Medulla oblongata (tissue), 1 donor: ENCODE measurements around the gene FAM210A.
"Not testable (repeated sequence)": the region's sequence is repeated elsewhere in the genome, so short reads cannot be mapped to it uniquely, and the experiment has no call there.

Source experiments
- DNase-seq: peaks from one replicate; pipeline ENCODE4 v3.0.0-alpha.2; 2015; ENCODE audit errors: extremely low spot score

FAM210A gene

DNA sequence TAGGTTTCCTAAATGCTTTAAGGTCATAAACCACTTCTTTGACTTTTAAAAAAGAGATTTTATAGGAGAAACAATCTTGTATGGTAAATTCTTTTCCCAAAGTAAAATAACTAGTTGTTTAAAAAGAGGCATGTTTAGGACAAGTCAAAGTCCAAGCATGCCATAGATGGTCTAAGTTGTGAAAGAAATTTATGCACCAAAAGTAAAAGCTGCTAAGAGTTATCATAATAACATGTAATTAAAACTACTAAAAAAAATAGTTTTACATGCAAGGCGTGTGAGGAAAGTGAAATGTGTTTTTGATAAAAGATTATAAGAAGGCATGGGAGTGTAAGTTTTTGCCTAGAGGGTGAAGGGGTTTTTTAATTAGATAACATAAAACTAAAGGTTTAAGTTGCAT is 22.5 kb downstream of the FAM210A start:
- DNase-seq: no peak

DNA sequence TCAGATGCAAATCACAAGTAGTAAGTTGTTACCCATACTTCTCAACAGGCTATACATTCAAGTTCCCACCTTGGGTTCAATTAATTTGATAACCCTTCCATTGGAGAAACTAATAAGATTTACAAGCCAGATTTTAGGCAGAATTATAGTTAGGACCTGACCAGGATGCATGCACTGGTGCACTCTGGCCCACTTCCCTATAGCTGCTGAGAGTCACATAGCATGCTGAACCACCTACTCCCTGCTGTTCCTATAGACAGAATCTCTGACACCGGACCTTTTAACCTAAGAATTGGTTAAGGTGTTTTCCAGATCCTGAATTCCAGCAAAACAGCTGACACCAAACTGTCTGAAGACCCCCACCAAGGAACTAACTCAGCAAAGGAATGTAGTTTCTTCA is 26.2 kb downstream of the FAM210A start:
- DNase-seq: no peak

DNA sequence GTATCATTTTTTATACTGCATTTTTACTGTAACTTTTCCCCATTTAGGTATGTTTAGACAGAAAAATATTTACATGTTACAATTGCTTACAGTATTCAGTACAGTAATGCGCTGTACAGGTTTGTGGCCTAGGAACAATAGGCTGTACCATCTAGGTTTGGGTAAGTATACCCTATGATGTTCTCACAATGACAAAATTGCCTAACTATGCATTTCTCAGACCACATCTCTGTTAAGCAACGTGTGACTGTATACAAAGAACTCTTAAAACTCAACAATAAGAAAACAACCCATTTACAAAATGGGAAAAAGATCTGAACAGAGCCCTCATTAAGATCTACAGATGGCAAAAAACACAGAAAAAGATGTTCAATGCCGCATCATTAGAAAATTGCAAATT is 29.4 kb downstream of the FAM210A start:
- no peak for DNase-seq

DNA sequence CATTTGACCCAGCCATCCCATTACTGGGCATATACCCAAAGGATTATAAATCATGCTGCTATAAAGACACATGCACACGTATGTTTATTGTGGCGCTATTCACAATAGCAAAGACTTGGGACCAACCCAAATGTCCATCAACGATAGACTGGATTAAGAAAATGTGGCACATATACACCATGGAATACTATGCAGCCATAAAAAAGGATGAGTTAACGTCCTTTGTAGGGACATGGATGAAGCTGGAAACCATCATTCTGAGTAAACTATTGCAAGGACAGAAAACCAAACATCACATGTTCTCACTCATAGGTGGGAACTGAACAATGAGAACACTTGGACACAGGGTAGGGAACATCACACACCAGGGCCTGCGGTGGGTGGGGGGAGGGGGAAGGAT is 31.0 kb downstream of the FAM210A start:
- DNase-seq: not testable (repeated sequence)

DNA sequence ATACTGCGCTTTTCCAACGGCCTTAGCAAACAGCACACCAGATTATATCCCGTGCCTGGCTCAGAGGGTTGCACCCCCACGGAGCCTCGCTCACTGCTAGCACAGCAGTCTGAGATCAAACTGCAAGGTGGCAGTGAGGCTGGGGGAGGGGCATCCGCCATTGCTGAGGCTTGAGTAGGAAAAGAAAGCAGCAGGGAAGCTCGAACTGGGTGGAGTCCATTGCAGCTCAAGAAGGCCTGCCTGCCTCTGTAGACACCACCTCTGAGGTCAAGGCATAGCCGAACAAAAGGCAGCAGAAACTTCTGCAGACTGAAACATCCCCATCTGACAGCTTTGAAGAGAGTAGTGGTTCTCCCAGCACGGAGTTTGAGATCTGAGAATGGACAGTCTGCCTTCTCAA is 36.3 kb downstream of the FAM210A start:
- DNase-seq: not testable (repeated sequence)

DNA sequence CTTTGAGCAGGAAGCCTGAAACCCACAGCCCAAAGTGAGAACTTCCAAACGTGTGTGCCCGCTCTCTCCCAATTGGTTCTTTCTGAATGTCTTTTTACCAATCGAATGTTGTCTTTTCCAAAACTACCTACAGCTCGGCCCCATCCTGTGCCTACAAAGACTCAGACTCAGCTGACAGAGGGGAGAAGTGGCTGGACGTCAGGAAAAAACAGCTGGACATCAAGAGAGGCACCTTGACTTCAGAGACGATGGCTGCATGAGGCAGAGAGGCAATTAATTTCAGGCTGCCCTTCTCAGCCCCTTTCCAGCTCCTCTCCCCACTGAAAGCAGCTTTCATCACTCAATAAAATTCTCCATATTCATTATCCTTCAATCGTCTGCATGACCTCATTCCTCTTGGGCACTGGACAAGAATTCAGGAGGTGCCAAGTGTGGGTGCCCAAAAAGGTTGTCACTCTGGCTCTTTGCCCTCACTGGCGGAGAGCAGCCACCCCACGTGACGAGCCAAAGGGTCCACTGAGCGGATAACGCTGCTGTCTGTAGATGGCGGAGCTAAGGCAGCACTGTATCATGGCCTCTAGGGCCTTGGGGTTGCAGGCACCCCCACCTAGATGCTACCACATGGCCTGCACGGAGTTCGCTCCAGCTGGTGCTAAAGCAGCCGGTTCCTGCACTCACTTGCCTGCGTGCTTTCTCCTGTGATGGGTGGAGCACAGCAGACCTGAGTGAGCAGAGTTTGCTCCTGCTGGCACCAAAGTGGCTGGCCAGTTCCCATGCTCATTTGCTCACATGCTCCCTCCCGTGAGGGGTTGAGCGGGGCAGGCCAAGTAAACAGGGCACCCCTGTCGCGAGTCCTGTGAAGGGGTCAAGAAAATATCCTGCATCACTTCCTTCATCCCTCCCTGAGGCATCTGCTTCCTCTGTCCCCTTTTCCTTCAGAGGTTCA is 37.9 kb downstream of the FAM210A start:
- DNase-seq: no peak

DNA sequence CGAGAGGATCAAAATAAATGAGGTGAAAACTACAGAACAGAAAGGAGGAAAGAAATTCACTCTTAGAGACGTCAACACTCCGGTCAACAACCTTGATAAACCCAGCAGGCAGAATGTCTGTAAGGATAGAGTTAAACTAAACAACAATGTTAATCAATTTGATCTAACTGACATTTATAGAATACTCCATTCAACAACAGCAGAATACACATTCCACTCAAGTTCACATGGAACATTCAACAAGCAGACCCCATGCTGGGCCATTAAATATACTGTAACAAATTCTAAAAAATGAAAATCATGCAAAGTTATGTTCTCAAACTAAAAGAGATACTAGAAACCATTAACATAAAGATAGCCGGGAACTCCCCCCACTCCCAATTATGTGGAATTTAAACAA is 41.8 kb downstream of the FAM210A start:
- DNase-seq: no peak

DNA sequence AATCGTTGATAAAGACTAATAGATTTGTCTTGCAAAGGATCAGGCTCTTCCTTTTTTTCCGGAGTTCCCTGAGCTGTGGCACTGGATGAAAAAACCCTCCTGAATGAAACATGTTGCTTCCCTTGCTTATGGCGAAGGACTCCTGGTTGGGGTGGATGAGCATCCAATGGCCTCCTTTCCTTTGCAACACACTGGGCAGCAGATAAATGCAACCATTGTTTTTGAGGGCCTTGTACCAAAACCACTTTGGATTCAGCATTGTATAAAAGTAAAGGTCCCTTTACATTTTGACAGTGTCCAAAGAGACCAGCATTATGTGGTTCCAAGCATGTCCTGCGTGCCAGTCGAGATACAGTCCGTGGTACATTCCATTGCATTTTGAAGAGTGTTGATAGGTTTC is 44.7 kb downstream of the FAM210A start:
- peak; percentile 44 for DNase-seq

DNA sequence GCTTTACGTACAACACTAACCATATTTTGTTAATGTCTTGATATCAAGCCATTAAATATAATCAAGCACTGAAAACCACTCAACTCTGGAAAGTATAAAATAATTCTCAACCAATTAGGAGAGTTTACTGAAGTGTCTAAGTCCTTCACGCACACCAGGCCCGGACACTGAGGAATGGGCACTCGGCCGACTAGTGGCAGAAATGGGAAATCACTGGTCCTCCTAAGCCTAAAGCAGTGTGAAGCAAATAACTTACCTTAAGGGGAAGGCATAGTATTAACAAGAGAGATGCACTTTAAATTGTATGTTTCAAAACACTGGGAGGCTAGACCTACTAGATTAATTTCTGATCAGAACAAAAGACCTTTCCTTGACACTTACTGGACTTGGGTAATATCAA is 45.7 kb downstream of the FAM210A start:
- DNase-seq: peak; percentile 65

DNA sequence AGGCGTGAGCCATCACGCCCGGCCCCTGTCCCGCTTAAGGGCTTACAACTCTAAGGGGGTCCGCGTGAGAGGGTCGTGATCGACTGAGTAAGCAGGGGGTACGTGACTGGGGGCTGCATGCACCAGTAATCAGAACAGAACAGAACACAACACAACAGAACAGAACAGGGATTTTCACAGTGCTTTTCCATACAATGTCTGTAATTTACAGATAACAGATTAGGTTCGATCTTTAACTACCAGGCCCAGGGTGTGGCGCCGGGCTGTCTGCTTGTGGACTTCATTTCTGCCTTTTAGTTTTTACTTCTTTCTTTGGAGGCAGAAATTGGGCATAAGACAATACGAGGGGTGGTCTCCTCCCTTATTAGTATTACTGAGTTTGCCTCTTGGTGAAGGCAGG is 49.0 kb downstream of the FAM210A start:
- DNase-seq: not testable (repeated sequence)

DNA sequence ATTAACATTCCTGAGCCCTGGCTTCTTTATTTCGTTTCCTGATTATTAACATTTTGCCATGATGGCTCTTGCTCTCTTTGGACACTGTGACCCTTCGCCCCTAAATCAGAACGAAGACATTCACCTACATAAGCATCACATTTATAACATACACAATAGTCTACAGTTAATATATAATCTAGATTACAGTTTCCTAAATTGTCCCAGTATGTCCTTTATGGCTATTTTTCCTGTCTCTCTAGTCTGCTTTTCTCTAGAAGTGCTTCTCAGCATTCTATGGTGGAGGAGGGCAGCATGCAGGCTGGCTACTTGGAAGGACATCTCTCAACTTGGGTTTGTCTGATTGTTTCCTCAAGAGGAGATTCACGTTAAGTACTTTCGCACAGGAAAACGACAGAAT is 49.9 kb downstream of the FAM210A start:
- no peak for DNase-seq

DNA sequence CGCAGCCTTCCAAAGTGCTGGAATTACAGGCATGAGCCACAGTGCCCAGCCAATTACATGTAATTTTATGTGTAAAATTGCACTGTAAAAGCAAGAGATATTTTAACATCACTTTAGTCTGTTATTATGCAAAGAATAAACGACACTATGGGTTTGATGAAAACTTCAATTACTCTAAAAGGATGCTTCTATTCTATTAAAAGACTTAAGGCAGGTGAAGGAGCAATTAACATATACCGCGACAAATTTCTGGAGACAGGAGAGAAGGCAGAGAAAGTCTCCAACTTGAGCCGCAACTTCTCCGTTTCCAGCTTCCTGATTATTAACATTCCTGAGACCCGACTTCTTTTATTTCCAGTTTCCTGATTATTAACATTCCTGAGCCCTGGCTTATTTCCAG is 53.7 kb downstream of the FAM210A start:
- no peak for DNase-seq

DNA sequence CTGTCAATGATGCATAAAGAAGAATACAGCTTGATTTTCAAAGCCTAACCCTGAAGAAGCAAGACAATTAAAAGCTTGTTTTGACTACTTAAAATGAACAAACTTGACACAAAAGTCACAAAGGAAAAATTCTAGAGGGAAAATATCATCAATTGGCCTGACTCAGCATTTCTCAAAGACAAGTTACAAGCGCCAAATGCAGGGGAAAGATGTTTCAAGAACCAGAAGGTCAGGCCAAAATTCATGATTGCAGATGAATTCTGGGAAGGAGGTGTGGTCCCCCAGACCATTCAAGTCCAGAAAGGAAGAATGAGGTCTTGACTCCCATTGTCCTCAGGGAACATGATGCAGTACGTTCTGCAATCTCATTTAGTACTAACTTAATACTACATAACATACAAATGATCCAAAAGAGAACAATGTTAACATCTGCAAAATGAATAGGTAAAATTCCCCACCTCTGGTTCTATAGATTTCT is 64.5 kb downstream of the FAM210A start:
- no peak for DNase-seq

DNA sequence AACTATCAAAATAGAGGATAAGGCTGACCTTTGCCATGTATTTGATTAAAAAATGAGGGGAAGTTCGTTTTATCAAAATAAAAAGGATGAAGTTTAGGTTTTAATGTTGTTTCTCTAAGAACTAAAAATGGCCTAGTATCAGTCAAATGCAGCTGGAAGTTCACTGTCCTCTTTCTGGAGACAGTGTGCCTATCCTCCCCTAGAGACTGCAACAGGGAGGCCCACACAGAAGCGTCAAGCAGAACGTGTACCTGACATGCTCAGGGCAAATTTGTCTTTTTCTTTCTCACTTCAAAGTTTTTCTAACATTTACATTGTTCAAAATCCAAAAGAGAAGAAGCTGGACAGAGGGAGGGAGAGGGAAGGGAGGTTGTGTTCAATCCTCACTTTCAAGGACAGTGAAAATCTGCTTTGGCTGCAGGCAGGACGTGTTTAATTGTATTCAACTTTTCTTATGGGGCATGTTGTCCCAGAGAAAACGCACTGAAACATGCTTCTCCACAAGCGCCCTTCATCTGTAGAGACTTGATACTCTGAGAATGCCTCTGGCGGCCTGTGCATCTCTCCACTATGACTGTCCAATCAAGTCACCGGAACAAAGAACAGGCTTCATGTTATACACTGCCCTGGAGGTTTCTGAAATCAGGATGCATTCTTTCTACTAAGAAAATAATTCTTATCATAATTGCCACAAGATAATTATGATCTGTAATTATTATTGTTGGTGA is 65.1 kb downstream of the FAM210A start:
- no peak for DNase-seq

DNA sequence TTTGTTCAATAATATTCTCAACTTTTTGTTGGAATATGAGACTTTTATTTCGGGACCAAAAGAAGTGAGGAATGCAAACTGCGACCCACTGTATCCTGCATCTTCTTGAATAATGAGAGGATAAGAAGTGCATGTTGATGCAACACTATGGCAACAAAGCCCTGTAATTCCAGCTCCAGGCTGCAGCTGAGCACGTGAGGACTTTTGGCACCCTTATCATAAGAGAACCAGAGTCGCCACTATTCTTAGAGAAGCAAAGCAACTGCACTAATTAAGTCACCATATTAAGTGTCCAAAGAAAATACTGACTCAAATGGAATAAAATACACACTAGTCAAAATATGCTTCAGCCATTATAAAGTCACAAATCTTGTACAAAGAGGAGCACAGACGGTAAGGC is 65.8 kb downstream of the FAM210A start:
- DNase-seq: no peak

DNA sequence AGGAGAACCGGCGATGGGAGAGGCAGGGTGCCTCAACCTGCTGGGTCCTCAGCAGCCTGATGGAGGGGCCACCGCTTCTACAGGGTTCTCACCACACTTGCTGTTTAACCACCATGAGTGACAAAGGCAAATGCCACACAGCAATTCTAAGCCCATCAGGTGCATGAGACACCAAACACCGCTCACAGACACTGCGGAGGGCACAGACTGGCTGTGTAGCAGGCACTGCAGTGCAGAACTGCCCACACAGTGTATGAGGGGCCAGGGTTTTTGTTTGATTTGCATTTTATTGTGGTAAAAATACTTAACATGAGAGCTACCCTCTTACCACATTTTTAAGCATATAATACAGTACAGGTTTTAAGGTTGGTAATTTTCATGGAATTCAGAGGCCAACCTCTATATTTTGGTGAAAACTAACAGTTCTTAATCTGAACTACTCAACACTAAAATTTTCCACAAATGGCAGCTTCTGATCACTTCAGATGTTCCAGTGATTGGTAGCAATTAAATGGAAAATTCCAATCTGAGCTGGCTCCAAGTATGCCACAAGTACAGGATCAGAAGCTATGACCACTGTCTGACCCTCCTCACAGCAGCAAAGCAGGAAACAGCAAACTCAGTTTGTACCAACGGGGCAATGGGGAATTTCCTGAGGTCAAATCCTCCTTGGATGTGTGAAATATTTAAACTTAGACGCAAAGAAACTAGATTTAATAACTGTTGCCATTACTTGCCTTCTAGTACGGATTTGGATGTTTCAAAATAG is 67.7 kb downstream of the FAM210A start:
- DNase-seq: no peak

DNA sequence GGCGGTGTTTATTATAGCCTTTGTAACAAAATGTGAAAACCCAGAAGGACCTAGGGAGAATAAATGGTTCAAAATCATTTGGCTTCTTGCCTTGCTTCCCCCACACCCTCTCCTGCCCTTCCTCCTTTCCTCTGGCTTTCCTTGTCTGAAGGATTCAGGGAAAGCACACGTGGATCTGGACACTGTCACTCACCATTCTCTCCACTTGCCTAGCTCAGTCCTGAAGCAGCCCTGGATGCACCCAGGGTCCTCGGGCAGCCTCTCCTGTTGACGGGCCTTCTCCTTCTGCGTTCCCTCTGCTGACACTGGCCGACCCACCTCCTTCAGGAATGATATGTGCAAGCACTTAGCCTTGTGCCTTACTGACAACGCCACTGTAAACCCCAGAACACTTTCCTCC is 68.4 kb downstream of the FAM210A start:
- DNase-seq: no peak

DNA sequence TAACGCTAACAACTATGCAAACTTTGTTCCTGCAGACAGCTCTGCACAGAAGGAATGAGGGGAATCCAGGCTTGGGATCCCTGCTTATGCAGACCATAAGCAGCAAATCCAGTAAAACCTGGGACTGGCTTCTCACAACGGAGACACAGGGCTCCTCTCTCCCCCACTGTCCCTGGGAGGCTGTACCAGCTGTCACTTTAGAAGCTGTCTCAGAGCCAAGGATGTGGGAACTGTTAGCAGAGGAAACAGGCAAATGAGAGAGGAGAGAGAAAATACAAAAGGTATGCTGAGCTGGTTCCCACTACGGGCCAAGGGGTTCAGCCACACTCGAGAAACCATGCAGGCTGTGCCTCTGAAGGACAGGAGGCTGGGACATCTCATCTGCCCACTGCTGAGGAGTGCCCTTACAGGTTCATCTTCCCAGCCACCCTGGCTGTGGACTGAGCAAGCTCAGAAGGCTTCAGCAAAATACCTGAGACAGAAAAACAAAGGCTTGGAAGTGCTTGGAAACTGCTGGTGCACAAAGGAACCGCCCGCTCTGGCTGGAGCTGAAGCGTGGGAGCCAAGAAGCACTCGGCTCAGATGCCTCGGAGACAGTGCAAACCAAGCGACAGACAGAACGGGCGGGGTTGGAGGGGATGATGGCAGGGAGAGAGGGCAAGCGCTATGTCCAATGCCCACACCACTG is 72.5 kb downstream of the FAM210A start:
- no peak for DNase-seq

DNA sequence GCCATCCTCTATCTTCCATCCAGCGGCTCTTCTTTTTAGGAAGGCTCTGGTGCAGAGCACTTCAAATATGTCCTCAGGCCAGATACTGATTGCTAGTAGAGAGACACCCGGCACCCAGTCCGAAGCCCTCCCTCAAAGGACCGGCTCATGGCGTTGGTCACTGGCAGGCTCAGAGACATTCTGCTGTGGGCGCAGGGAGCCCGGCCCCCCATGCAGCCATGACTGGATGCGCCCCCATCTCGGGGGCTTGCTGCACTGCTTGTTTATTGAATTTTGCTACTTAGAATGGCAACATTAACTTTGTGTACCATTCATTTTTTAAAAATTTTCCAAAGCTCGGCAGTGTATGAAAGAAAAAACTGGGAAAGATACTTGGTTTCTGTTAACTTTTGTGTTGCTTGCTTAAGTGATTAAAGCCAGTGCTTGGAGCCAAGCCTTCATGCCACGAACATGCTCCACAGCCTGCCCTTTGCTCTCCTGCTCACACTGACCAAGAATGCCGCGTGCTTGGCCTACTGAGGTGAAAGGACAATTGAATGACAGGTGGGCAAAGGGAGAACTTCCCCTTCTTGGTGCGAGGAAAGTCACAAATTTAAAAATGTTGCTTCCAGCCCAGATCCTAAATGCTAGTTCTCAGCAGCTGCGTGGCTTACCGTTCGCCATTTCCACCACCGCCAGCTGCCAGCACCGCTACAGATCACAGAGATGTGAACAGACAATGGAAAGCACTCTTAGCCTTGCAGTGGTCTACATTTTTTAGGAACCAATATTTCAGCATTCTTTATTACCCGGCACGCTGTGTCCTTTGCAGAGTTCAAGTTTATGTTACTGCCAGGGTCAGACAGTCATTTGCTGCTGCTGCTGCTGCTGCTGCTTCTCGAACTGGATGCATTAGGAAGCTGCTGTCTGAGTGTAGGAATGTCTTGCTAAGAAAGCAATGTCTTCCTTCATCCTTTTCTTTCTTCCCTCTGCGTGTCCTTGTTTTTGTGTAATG is 76.7 kb downstream of the FAM210A start:
- no peak for DNase-seq

DNA sequence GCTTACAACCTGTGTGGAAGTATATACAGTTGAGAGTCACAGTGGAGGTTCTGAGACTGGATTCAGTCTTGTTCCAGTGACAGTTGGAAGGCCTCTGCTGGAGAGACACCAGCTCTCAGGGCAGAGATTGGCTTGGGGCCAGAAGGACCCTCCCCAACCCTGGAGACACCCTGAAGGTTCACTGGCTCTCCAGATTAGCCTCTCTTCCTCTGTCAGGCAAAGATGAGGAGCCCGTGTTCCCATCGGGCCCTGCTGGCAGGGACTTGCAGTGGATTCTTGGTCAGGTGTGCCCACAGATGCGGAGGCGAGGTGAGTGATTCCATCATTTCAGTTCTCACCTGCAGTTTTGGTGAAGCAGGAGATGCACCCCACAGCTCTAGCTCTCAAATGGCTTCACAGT is 78.6 kb downstream of the FAM210A start:
- DNase-seq: no peak
